Esophagus muscularis mucosa (tissue), 4 donors: ENCODE measurements around the gene IGF2BP3. TPM values are rescaled to one million over a fixed set of nuclear protein-coding genes. Genes with fewer than 3 reads are reported as not detected.
A peak's percentile ranks its signal among the peaks of the same experiment; 100 is the strongest.
"Not testable (repeated sequence)": the region's sequence is repeated elsewhere in the genome, so short reads cannot be mapped to it uniquely, and the experiment has no call there.

Source experiments
- DNase-seq: peaks from one replicate; pipeline ENCODE4 v3.0.0-alpha.2; 2017; ENCODE audit errors: extremely low spot score
- H3K27ac ChIP-seq, 4 donors: fragments of 200-600 bp; sonication (generic); replicated peaks in 1 of 4; 1 replicate in 3 of 4; 2 replicates in 1 of 4; pipeline ENCODE4 v1.5.1; 2016 to 2019; ENCODE audit warnings: mild to moderate bottlenecking in 1 of 4
- H3K27me3 ChIP-seq, 4 donors: fragments of 200-600 bp; sonication (generic); one replicate each; pipeline versions ENCODE4 v1.5.1 to v1.6.0; 2016 to 2019
- H3K36me3 ChIP-seq, 4 donors: fragments of 200-600 bp; sonication (generic); one replicate each; pipeline ENCODE4 v1.5.1; 2016 to 2019
- H3K4me1 ChIP-seq, 4 donors: fragments of 200-600 bp; sonication (generic); one replicate each; pipeline ENCODE4 v1.5.1; 2016 to 2019
- H3K4me3 ChIP-seq, 4 donors: fragments of 200-600 bp; sonication (generic); 1 replicate in 2 of 4; 2 replicates in 2 of 4; pipeline ENCODE4 v1.5.1; 2016 to 2019; ENCODE audit warnings: mild to moderate bottlenecking in 4 of 4, moderate library complexity in 1 of 4
- H3K9me3 ChIP-seq, 4 donors: fragments of 200-600 bp; sonication (generic); 1 replicate in 3 of 4; 2 replicates in 1 of 4; pipeline ENCODE4 v1.5.1; 2016 to 2019
- EP300 ChIP-seq: sonication (generic); formaldehyde crosslinking; IDR thresholded peaks from one replicate; pipeline ENCODE4 v1.6.1; 2017; ENCODE audit warnings: antibody characterized with exemption
- POLR2A ChIP-seq: fragments of 450-650 bp; IDR thresholded peaks from one replicate; pipeline ENCODE4 v1.6.1; 2017; ENCODE audit warnings: antibody characterized with exemption, moderate library complexity, mild to moderate bottlenecking, low read depth
- POLR2AphosphoS5 ChIP-seq, 2 donors: sonication (generic); formaldehyde crosslinking; IDR thresholded peaks; one replicate each; pipeline ENCODE4 v1.6.1; 2017; ENCODE audit warnings: antibody characterized with exemption in 2 of 2
- WGBS: methylation state at CpG from one replicate; pipeline ENCODE4 v1.1.5; 2018; 5-methylcytosine and 5-hydroxymethylcytosine counted together
- intact Hi-C: fragments of 100-400 bp; cut with DNase I; formaldehyde crosslinking; loops from one replicate; pipeline ENCODE4 v1.15.1; 2023
- total RNA-seq, 4 donors: library from RNA; depleted of rRNA; stranded (reverse); fragments of >200 nt; gene quantifications; one replicate each; pipeline versions ENCODE4 v1.1.0 to v1.2.1, GENCODE V29; 2016
- TF ChIP-seq, protein P1 (sequence below), 3 experiments: fragments of 200-600 bp in 2 of 3; fragments of 450-650 bp in 1 of 3; sonication (generic) in 2 of 3; IDR thresholded peaks; one replicate each; pipeline ENCODE4 v1.5.1; 2017 to 2019; ENCODE audit warnings: antibody characterized with exemption in 3 of 3, mild to moderate bottlenecking in 2 of 3, moderate library complexity in 1 of 3

Gene IGF2BP3
- total RNA-seq, 4 donors from 2014 or later = 0.45 to 1.7 TPM; not detected in 2

DNA sequence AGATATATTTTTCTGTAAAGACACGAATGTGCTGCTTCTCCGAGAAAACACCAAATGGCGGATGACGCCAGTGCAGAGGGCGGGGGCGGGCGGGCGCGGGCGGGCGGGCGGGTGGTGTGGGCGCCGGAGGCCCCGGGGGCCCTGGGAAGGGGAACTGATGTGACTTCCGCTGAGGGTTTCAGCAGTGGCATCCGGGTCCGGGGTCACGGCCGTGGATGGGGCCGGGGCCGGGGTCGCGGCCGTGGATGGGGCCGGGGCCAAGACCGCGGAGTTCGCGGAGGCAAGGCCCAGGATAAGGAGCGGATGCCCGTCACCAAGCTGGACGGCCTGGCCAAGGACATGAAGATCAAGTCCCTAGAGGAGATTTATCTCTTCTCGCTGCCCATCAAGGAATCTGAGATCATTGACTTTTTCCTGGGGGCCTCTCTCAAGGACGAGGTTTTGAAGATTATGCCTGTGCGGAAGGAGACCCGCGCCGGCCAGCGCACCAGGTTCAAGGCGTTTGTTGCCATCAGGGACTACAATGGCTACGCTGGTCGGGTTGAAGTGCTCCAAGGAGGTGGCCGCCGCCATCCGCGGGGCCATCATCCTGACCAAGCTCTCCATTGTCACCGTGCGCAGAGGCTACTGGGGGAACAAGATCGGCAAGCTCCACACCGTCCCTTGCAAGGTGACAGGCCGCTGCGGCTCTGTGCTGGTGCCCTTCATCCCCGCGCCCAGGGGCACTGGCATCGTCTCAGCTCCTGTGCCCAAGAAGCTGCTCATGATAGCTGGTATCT is 20.3 kb upstream of the IGF2BP3 start:
- peak overlapping the region; percentile 58 to 68 (median 62) for H3K4me3 ChIP-seq
- 55% methylated on average over 29 of the region's 56 CpGs for WGBS
- peak overlapping the region; percentile 59 to 68 (median 60) for H3K27ac ChIP-seq
- H3K27me3 ChIP-seq = no peaks in the 10 kb centered on the region
- intact Hi-C loops = no loop called here
- peaks cover 0 to 7% (median 0%) of the 10 kb centered on the region in 4 donors for H3K36me3 ChIP-seq
- H3K9me3 ChIP-seq = no peaks in the 10 kb centered on the region
- peaks cover 0 to 8% (median 7%) of the 10 kb centered on the region in 4 donors for H3K4me1 ChIP-seq
- no peak for TF ChIP-seq EP300
- TF ChIP-seq POLR2AphosphoS5 (IDR thresholded peaks at IDR 0.05) = peak; percentile 13 to 28
- TF ChIP-seq, protein P1, sequence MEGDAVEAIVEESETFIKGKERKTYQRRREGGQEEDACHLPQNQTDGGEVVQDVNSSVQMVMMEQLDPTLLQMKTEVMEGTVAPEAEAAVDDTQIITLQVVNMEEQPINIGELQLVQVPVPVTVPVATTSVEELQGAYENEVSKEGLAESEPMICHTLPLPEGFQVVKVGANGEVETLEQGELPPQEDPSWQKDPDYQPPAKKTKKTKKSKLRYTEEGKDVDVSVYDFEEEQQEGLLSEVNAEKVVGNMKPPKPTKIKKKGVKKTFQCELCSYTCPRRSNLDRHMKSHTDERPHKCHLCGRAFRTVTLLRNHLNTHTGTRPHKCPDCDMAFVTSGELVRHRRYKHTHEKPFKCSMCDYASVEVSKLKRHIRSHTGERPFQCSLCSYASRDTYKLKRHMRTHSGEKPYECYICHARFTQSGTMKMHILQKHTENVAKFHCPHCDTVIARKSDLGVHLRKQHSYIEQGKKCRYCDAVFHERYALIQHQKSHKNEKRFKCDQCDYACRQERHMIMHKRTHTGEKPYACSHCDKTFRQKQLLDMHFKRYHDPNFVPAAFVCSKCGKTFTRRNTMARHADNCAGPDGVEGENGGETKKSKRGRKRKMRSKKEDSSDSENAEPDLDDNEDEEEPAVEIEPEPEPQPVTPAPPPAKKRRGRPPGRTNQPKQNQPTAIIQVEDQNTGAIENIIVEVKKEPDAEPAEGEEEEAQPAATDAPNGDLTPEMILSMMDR (IDR thresholded peaks at IDR 0.05) = no peak
- TF ChIP-seq POLR2A = no peak
- DNase-seq = no peak

DNA sequence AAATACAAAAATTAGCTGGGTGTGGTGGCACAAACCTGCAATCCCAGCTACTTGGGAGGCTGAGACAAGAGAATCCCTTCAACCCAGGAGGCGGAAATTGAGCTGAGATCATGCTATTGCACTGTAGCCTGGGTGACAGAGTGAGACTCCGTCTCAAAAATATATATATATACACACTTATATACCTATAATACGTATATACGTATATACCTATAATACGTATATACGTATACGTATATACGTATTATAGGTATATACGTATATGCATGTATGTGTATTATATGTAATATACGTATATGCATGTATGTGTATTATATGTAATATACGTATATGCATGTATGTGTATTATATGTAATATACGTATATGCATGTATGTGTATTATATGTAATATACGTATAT is 18.4 kb upstream of the IGF2BP3 start:
- H3K36me3 ChIP-seq, H3K27me3 ChIP-seq, DNase-seq, H3K4me1 ChIP-seq, H3K4me3 ChIP-seq, intact Hi-C loops, H3K9me3 ChIP-seq, H3K27ac ChIP-seq: not testable (repeated sequence)
- 98% methylated on average over 13 of the region's 13 CpGs for WGBS

DNA sequence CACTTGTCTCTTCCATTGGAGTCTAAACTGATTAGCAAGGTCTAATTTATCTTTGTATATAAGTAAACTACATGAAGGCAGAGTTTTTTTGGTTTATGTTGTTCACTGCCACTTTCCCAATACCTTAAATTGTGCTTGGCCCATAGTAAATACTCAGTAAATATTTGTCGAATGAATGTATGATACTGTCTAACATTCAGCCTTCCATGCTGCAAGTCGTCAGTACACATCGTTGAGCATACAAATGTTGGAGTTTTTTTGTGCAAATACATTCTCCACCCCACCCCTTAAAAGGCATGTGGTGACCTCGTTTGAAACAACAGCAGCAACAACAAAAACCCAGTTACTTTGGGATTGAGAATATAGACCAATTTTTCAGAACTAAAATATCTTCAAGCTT is 17.4 kb upstream of the IGF2BP3 start:
- H3K27me3 ChIP-seq = no peaks in the 10 kb centered on the region
- intact Hi-C loops = no loop called here
- H3K27ac ChIP-seq = no peak overlapping the region
- H3K4me3 ChIP-seq = no peak overlapping the region
- DNase-seq = no peak
- no peaks in the 10 kb centered on the region for H3K9me3 ChIP-seq
- H3K4me1 ChIP-seq = peaks cover 0 to 8% (median 7%) of the 10 kb centered on the region in 4 donors
- TF ChIP-seq POLR2A (no peak), POLR2AphosphoS5 (IDR thresholded peaks at IDR 0.05) (no peak), EP300 (no peak)
- TF ChIP-seq, protein P1 (IDR thresholded peaks at IDR 0.05) = no peak
- WGBS = 66% methylated on average over 4 of the region's 4 CpGs
- peaks cover 0 to 7% (median 0%) of the 10 kb centered on the region in 4 donors for H3K36me3 ChIP-seq

DNA sequence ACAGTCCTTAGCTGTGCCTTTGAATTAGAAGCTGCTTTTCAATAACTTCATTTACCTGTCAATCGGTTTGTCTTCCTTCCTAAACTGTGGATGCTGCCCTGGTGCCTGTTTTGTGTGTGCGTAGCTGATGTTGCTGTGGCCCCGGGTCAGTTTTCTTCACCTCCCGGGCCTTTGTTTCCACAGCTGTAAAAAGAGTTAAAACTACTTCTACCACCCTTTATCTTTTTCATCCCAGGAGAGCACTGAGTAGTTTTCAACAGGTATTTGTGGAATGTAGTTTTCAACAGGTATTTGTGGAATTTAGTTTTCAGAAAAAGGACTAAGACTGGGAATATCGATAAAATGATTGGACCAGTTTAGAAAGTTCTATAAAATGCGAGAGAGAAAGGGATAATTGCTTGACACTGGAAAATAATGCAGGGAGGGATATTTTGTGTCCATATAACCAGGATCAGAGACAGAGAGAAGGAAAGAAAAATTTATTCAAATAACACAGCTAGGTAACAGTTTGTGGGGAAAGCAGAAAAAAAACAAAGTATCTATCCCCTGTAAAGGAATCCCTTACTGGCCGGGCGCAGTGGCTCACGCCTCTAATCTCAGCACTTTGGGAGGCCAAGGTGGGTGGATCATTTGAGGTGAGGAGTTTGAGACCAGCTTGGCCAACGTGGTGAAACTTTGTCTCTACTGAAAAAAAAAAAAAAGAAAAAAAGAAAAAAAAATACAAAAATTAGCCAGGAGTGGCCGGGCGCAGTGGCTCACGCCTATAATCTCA is 15.9 kb upstream of the IGF2BP3 start:
- Histone ChIP-seq H3K27ac (no peak overlapping the region), H3K4me1 (peaks cover 0 to 7% (median 5%) of the 10 kb centered on the region in 4 donors), H3K27me3 (peaks cover 0 to 5% (median 0%) of the 10 kb centered on the region in 4 donors), H3K4me3 (no peak overlapping the region), H3K36me3 (no peaks in the 10 kb centered on the region), H3K9me3 (no peaks in the 10 kb centered on the region)
- 87% methylated on average over 13 of the region's 13 CpGs for WGBS
- intact Hi-C loops = no loop called here
- no peak for DNase-seq
- no peak for TF ChIP-seq POLR2A
- TF ChIP-seq POLR2AphosphoS5 (IDR thresholded peaks at IDR 0.05) = no peak
- TF ChIP-seq, protein P1 (IDR thresholded peaks at IDR 0.05) = no peak
- TF ChIP-seq EP300 = no peak

DNA sequence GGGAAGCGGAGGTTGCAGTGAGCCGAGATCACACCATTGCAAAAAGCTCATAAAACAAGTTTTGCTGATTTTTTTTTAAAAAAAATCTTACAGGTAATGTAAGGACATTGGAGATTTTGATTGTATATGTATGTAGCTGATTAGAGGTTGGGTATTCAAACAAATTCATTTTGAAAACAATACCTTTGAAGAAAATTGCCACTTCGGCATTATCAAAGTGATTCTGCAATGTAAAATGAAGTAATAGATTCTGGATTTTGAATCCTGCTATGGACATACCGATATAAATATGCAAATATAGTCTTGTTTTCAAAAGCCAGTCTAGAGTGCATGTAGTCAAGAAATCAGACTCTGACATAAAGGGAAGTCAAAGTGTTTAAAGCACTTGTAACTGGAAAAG is 12.4 kb upstream of the IGF2BP3 start:
- Histone ChIP-seq H3K9me3 (no peaks in the 10 kb centered on the region), H3K4me1 (no peaks in the 10 kb centered on the region), H3K4me3 (no peak overlapping the region), H3K27ac (no peak overlapping the region), H3K36me3 (no peaks in the 10 kb centered on the region), H3K27me3 (peaks cover 0 to 39% (median 11%) of the 10 kb centered on the region in 4 donors)
- 92% methylated on average over 4 of the region's 4 CpGs for WGBS
- intact Hi-C loops = no loop called here
- DNase-seq = no peak
- TF ChIP-seq, protein P1 (IDR thresholded peaks at IDR 0.05) = no peak
- TF ChIP-seq EP300 (no peak), POLR2A (no peak), POLR2AphosphoS5 (IDR thresholded peaks at IDR 0.05) (no peak)
